Measurements from ENCODE around the gene PGM2.
"Not testable (repeated sequence)": the region's sequence is repeated elsewhere in the genome, so short reads cannot be mapped to it uniquely, and the experiment has no call there.

The PGM2 gene

DNA sequence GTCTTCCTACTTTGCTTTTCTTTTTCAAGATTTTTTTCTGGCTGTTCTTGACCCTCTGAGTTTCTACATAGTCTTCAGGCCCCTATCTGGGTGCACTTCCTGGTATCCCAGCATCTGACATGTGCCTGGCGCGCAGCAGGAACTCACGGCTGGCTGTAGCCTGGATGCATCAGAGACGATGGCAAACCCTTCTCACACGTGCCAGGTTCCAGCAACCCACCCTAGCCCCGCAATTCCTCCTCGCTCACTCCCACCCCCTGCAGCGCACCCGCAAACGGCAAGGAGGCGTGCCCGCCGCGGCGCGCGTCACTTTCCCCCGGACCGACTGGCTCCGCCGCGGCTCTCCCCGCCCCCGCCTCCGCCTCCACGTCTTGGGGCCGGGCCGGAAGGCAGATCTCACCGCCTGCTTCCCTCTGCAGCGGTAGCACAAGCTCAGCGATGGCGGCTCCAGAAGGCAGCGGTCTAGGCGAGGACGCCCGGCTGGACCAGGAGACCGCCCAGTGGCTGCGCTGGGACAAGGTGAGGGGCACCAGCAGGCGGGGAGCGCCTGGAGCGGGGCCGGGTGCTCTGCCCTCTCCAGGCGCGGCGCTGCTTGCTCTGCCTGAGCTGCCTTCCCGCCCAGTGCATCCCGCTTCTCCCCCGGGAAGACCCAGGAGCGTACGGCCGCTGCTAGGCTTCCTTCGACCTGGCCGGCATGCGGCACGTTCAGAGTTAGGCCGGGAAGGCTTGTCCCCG is at the start of gene PGM2:
Gene PGM2 (plus strand): TSS at position 392 of the 735 bp plus-strand sequence. CDS start 47 bp downstream, at position 439.
- H3K9me3 ChIP-seq: no peaks in the 10 kb centered on the region
- peak within 1 kb of the TSS; percentile 84 for H3K27ac ChIP-seq
- peak; percentile 22 for TF ChIP-seq CTCF (IDR thresholded peaks at IDR 0.05)
- peak within 1 kb of the TSS; percentile 84 to 93 for H3K4me3 ChIP-seq (ENCODE audit: low read depth in 1 of 2, low read length in 1 of 2)
- peaks cover 39 to 44% of the 10 kb centered on the region in 2 experiments for H3K4me1 ChIP-seq (ENCODE audit: control insufficient read depth in 1 of 2, insufficient read depth in 1 of 2, low read depth in 1 of 2, low read length in 1 of 2)
- H3K36me3 ChIP-seq: peaks cover 16% of the 10 kb centered on the region
- H3K27me3 ChIP-seq: no peaks in the 10 kb centered on the region

DNA sequence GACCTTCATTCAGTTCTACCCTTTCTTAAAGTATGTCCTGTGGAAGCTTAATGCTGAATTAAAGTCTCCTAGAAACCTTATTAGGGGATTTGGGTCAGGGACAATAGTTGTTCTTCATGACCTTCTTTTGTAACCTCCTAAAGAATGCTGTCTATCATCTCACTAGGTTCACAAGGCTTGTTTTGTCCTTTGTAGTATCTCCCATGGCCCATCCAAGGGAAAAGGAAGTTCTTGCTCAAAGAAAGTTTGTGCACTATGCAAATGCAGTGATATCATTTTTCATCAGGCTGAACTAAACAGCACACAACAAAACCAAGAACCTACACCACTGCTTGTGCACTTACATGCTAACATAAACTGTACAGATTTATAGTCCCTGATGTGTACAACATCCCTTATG is 46.6 kb upstream of the PGM2 start:
- Histone ChIP-seq H3K27ac (peak overlapping the region; percentile 14), H3K9me3 (no peaks in the 10 kb centered on the region), H3K36me3 (no peaks in the 10 kb centered on the region), H3K4me3 (ENCODE audit: low read depth in 1 of 2, low read length in 1 of 2) (no peak overlapping the region), H3K4me1 (ENCODE audit: control insufficient read depth in 1 of 2, insufficient read depth in 1 of 2, low read depth in 1 of 2, low read length in 1 of 2) (peaks cover 7 to 13% of the 10 kb centered on the region in 2 experiments), H3K27me3 (no peaks in the 10 kb centered on the region)
- no peak for TF ChIP-seq CTCF (IDR thresholded peaks at IDR 0.05)

GRCh38 chr4:37780444-37781130 is 45.9 kb upstream of the PGM2 start:
- H3K27ac ChIP-seq: peak overlapping the region; percentile 14
- H3K4me3 ChIP-seq (ENCODE audit: low read depth in 1 of 2, low read length in 1 of 2): no peak overlapping the region
- H3K9me3 ChIP-seq: no peaks in the 10 kb centered on the region
- no peak for TF ChIP-seq CTCF (IDR thresholded peaks at IDR 0.05)
- no peaks in the 10 kb centered on the region for H3K27me3 ChIP-seq
- H3K36me3 ChIP-seq: no peaks in the 10 kb centered on the region
- H3K4me1 ChIP-seq (ENCODE audit: control insufficient read depth in 1 of 2, insufficient read depth in 1 of 2, low read depth in 1 of 2, low read length in 1 of 2): peaks cover 7 to 9% of the 10 kb centered on the region in 2 experiments

DNA sequence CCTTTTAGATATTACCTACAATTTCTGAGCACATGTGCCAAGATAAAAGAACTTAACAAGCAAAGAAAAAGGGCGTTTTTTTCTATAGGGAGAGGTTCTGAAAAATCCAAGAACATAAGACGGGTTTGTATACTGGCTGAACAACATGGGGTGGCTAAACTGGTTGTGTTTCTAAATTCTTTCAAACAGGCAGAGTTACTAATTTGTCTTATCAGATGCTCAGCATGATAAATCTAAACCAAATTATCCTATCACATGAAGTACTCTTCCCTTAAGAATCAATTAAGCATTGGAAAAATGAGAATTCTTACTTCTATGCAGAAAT is 45.4 kb upstream of the PGM2 start:
- no peak overlapping the region for H3K27ac ChIP-seq
- TF ChIP-seq CTCF (IDR thresholded peaks at IDR 0.05): no peak
- peaks cover 7 to 9% of the 10 kb centered on the region in 2 experiments for H3K4me1 ChIP-seq (ENCODE audit: control insufficient read depth in 1 of 2, insufficient read depth in 1 of 2, low read depth in 1 of 2, low read length in 1 of 2)
- no peak overlapping the region for H3K4me3 ChIP-seq (ENCODE audit: low read depth in 1 of 2, low read length in 1 of 2)
- no peaks in the 10 kb centered on the region for H3K36me3 ChIP-seq
- no peaks in the 10 kb centered on the region for H3K9me3 ChIP-seq
- no peaks in the 10 kb centered on the region for H3K27me3 ChIP-seq

DNA sequence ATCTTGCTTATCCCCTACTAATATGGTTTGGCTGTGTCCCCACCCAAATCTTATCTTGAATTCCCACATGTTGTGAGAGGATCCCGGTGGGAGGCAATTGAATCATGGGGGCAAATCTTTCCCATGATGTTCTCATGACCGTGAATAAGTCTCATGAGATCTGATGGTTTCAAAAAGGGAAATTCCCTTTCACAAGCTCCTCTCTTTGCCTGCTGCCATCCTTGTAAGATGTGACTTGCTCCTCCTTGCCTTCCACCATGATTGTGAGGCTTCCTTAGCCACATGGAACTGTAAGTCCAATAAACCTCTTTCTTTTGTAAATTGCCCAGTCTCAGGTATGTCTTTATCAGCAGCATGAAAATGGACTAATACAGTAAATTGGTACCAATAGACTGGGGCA is 40.2 kb upstream of the PGM2 start:
- not testable (repeated sequence) for H3K36me3 ChIP-seq; H3K4me3 ChIP-seq (ENCODE audit: low read depth in 1 of 2, low read length in 1 of 2); H3K27me3 ChIP-seq; H3K4me1 ChIP-seq (ENCODE audit: control insufficient read depth in 1 of 2, insufficient read depth in 1 of 2, low read depth in 1 of 2, low read length in 1 of 2); H3K27ac ChIP-seq; H3K9me3 ChIP-seq

DNA sequence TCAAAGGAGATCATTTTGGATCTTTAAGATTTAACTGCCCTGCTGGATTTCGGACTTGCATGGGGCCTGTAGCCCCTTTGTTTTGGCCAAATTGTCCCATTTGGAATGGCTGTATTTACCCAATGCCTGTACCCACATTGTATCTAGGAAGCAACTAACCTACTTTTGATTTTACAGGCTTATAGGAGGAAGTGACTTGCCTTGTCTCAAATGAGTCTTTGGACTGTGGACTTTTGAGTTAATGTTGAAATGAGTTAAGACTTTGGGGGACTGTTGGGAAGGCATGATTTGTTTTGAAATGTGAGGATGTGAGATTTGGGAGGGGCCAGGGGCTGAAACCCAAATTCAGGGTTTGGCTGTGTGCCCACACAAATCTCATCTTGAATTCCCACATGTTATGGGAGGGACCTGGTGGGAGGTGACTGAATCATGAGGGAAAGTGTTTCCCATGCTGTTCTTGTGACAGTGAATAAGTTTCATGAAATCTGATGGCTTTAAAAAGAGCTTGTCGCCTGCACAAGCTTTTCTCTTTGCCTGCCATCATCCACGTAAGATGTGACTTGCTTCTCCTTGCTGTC is 38.5 kb upstream of the PGM2 start:
- not testable (repeated sequence) for H3K4me1 ChIP-seq (ENCODE audit: control insufficient read depth in 1 of 2, insufficient read depth in 1 of 2, low read depth in 1 of 2, low read length in 1 of 2); H3K9me3 ChIP-seq; H3K36me3 ChIP-seq; H3K4me3 ChIP-seq (ENCODE audit: low read depth in 1 of 2, low read length in 1 of 2); H3K27ac ChIP-seq; H3K27me3 ChIP-seq
